PC-3 (cell line): Measurements from ENCODE around the gene PPP4R4. TPM values are rescaled to one million over a fixed set of nuclear protein-coding genes. Genes with fewer than 3 reads are reported as not detected.

ENCODE experiments used
- ATAC-seq: fragments of 200-7000 bp; cut with Tn5 transposase; 2 replicates; pipeline ENCODE4 v1.9.1; 2020; ENCODE audit warnings: mild to moderate bottlenecking, moderate library complexity
- BruUV-seq: library from RNA; stranded (reverse); fragments of 400-500 nt; replicated peaks from 2 replicates; lab custom pipeline; 2021; lab: Mats Ljungman, UMichigan
- CTCF ChIA-PET: fragments of 300-600 bp; sonication (Branson Sonifier 250); formaldehyde crosslinking; loops from one replicate; lab custom pipeline; 2022; ENCODE audit warnings: antibody characterized with exemption; lab: Charles Lee
- POLR2A ChIA-PET: fragments of 300-600 bp; sonication (Branson Sonifier 250); formaldehyde crosslinking; loops from one replicate; lab custom pipeline; 2022; ENCODE audit warnings: antibody characterized with exemption; ENCODE audit not compliant: unreplicated experiment; lab: Charles Lee
- DNase-seq: peaks from one replicate; pipeline ENCODE4 v3.0.0-alpha.2; 2015
- H2AFZ ChIP-seq: fragments of 300-600 bp; sonication (generic); 2 replicates; pipeline ENCODE4 v1.6.0; 2016; ENCODE audit warnings: antibody characterized with exemption, low read length
- H3F3A ChIP-seq: fragments of 300-600 bp; sonication (generic); one replicate; pipeline ENCODE4 v1.6.0; 2017; ENCODE audit warnings: antibody characterized with exemption, low read length, control low read depth, mild to moderate bottlenecking; ENCODE audit not compliant: unreplicated experiment
- H3K27ac ChIP-seq: fragments of 300-600 bp; sonication (generic); 2 replicates; pipeline ENCODE4 v1.5.1; 2016; ENCODE audit warnings: mild to moderate bottlenecking, low read length
- H3K27me3 ChIP-seq: fragments of 300-600 bp; sonication (generic); 2 replicates; pipeline ENCODE4 v1.6.1; 2016; ENCODE audit warnings: low read length, mixed read lengths
- H3K36me3 ChIP-seq: fragments of 300-600 bp; sonication (generic); 2 replicates; pipeline ENCODE4 v1.6.1; 2016; ENCODE audit warnings: low read depth, mixed run types, low read length, mixed read lengths
- H3K4me1 ChIP-seq: fragments of 300-600 bp; sonication (generic); 2 replicates; pipeline ENCODE4 v1.5.1; 2016; ENCODE audit warnings: low read length; ENCODE audit not compliant: insufficient read depth
- H3K4me2 ChIP-seq: fragments of 300-600 bp; sonication (generic); 2 replicates; pipeline ENCODE4 v1.6.0; 2016; ENCODE audit warnings: low read length
- H3K4me3 ChIP-seq: fragments of 300-600 bp; sonication (generic); 2 replicates; pipeline ENCODE4 v1.5.1; 2016; ENCODE audit warnings: mild to moderate bottlenecking, low read length, mixed read lengths
- H3K79me2 ChIP-seq: fragments of 300-600 bp; sonication (generic); 2 replicates; pipeline ENCODE4 v1.6.1; 2017; ENCODE audit warnings: low read length, mixed read lengths
- H3K9ac ChIP-seq: fragments of 300-600 bp; sonication (generic); 2 replicates; pipeline ENCODE4 v1.6.0; 2016; ENCODE audit warnings: mild to moderate bottlenecking, low read length
- H3K9me2 ChIP-seq: fragments of 300-600 bp; sonication (generic); replicated peaks from 2 replicates; pipeline ENCODE4 v1.6.1; 2016; ENCODE audit warnings: mixed run types, low read length, mixed read lengths
- H3K9me3 ChIP-seq: fragments of 300-600 bp; sonication (generic); 2 replicates; pipeline ENCODE4 v1.6.1; 2016; ENCODE audit warnings: low read length, mixed read lengths
- H4K20me1 ChIP-seq: fragments of 300-600 bp; sonication (generic); 2 replicates; pipeline ENCODE4 v1.6.1; 2016; ENCODE audit warnings: low read length, mixed read lengths
- EZH2 ChIP-seq: fragments of 300-600 bp; sonication (generic); IDR thresholded peaks from one replicate; pipeline ENCODE4 v1.6.1; 2017; ENCODE audit warnings: antibody characterized with exemption, mild to moderate bottlenecking, low read length; ENCODE audit not compliant: unreplicated experiment
- EZH2phosphoT487 ChIP-seq: fragments of 300-600 bp; sonication (generic); IDR thresholded peaks from 2 replicates; pipeline ENCODE4 v1.6.1; 2018; ENCODE audit warnings: mild to moderate bottlenecking, antibody characterized with exemption, low read length, borderline replicate concordance
- intact Hi-C: fragments of 100-400 bp; cut with micrococcal nuclease; formaldehyde crosslinking; loops from 2 replicates; pipeline ENCODE4 v1.9.0; 2023
- total RNA-seq: library from RNA; depleted of rRNA; stranded (reverse); fragments of >200 nt; gene quantifications from 2 replicates; pipeline ENCODE4 v1.2.3, GENCODE V29; 2014
- TF ChIP-seq, protein P1 (sequence below): fragments of 300-600 bp; sonication (generic); conservative IDR thresholded peaks from 2 replicates; pipeline ENCODE4 v1.5.1; 2017; ENCODE audit warnings: antibody characterized with exemption, low read depth, mild to moderate bottlenecking, low read length

The PPP4R4 gene
- total RNA-seq, 1 experiment from 2014 or later = 0.11 TPM

DNA sequence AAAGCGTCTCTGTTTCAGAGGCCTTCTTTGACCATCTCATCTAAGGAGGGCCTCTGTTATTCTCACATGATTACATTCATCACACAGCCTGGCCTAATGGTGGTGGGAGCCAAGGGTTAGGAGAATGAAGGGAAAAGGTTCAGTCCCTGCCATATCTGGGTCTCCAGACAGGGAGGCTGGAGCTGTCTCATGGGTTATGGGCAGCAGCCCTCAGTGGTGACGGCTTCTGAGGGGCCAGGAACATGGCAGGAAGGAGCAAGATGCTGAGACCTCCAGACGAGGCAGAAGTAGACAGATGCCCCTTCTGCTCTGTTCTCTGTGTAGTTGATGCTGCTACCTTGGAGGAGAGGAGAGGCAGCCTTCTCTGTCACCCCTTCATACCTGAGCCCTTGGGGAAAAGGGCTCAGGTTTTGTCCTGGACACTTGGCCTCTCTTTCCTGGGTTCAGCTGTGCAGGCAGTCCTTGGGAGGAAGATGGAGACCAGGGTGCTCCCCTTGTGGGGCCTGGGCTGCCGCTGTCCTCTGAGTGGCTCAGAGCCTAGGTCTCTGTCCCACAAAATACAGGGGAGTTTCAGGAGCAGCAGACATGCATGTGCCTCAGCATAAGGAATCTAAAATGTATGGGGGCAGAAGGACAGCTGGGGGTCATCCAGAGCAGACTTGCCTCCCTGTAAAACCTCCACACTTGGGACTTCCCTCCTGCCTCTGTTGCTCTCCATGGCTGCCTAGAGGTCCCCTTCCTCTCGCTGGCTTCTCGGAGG is 48.3 kb upstream of the PPP4R4 start:
- H2AFZ ChIP-seq = no peak overlapping the region
- no peak for ATAC-seq
- intact Hi-C loops = no loop called here
- TF ChIP-seq, protein P1, sequence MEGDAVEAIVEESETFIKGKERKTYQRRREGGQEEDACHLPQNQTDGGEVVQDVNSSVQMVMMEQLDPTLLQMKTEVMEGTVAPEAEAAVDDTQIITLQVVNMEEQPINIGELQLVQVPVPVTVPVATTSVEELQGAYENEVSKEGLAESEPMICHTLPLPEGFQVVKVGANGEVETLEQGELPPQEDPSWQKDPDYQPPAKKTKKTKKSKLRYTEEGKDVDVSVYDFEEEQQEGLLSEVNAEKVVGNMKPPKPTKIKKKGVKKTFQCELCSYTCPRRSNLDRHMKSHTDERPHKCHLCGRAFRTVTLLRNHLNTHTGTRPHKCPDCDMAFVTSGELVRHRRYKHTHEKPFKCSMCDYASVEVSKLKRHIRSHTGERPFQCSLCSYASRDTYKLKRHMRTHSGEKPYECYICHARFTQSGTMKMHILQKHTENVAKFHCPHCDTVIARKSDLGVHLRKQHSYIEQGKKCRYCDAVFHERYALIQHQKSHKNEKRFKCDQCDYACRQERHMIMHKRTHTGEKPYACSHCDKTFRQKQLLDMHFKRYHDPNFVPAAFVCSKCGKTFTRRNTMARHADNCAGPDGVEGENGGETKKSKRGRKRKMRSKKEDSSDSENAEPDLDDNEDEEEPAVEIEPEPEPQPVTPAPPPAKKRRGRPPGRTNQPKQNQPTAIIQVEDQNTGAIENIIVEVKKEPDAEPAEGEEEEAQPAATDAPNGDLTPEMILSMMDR = no peak
- TF ChIP-seq EZH2 (no peak), EZH2phosphoT487 (no peak)
- no peaks in the 10 kb centered on the region for H3K36me3 ChIP-seq
- H3K27ac ChIP-seq = no peak overlapping the region
- H3K27me3 ChIP-seq = no peaks in the 10 kb centered on the region
- DNase-seq = no peak
- H3K4me2 ChIP-seq = no peak overlapping the region
- no peaks in the 10 kb centered on the region for H3K79me2 ChIP-seq
- no peaks in the 10 kb centered on the region for H4K20me1 ChIP-seq
- H3F3A ChIP-seq = no peaks in the 10 kb centered on the region
- BruUV-seq = no TSS peak
- no peak overlapping the region for H3K4me3 ChIP-seq
- CTCF ChIA-PET = no interaction called here
- POLR2A ChIA-PET = no interaction called here
- H3K4me1 ChIP-seq = peaks cover 9% of the 10 kb centered on the region; the same call in 1 of the 2 replicates
- no peaks in the 10 kb centered on the region for H3K9me3 ChIP-seq
- H3K9me2 ChIP-seq = no peaks in the 10 kb centered on the region
- no peak overlapping the region for H3K9ac ChIP-seq

DNA sequence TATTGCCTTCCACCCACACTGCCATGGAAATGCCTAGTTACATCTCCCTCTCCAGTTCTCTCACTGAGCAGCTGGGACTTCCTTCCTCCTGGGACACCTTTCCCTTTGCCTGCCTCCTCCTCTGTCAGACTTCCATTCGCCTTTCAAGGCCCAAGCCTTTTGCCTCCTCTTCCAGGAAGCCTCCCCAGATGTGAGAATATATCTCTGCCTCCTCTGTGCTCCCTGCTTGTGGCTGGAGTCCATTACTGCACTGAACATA is 47.8 kb upstream of the PPP4R4 start:
- H3K9ac ChIP-seq = no peak overlapping the region
- no peaks in the 10 kb centered on the region for H3K9me2 ChIP-seq
- H3K4me2 ChIP-seq = no peak overlapping the region
- peaks cover 9% of the 10 kb centered on the region; the same call in 1 of the 2 replicates for H3K4me1 ChIP-seq
- TF ChIP-seq, protein P1 = no peak
- TF ChIP-seq EZH2 = no peak
- no peak for TF ChIP-seq EZH2phosphoT487
- ATAC-seq (no peak), DNase-seq (no peak)
- H3K9me3 ChIP-seq = no peaks in the 10 kb centered on the region
- H2AFZ ChIP-seq = no peak overlapping the region
- CTCF ChIA-PET = no interaction called here
- H3K27me3 ChIP-seq = no peaks in the 10 kb centered on the region
- POLR2A ChIA-PET = no interaction called here
- intact Hi-C loops = no loop called here
- no peaks in the 10 kb centered on the region for H3F3A ChIP-seq
- no peaks in the 10 kb centered on the region for H4K20me1 ChIP-seq
- no TSS peak for BruUV-seq
- no peak overlapping the region for H3K4me3 ChIP-seq
- no peaks in the 10 kb centered on the region for H3K79me2 ChIP-seq
- H3K36me3 ChIP-seq = no peaks in the 10 kb centered on the region
- no peak overlapping the region for H3K27ac ChIP-seq

DNA sequence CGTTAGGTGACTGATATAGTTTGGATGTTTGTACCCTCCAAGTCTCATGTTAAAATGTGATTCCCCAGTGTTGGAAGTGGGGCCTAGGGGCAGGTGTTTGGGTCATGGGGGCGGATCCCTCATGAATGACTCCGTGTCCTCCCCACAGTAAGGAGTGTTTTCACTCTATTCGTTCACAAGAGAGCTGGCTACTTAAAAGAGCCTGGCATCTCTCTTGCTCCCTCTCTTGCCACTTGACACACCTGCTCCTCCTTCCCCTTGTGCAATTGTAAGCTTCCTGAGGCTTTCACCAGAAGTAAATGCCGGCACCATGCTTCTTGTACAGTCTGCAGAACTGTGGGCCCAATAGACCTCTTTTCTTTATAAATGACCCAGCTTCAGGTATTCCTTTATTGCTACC is 47.3 kb upstream of the PPP4R4 start:
- ChIA-PET CTCF (no interaction called here), POLR2A (no interaction called here)
- Histone ChIP-seq H2AFZ (no peak overlapping the region), H3K9me3 (no peaks in the 10 kb centered on the region), H3F3A (no peaks in the 10 kb centered on the region), H3K27ac (no peak overlapping the region), H3K36me3 (no peaks in the 10 kb centered on the region), H4K20me1 (no peaks in the 10 kb centered on the region), H3K4me3 (no peak overlapping the region), H3K4me1 (peaks cover 9% of the 10 kb centered on the region; the same call in 1 of the 2 replicates), H3K4me2 (no peak overlapping the region), H3K27me3 (no peaks in the 10 kb centered on the region), H3K9me2 (no peaks in the 10 kb centered on the region), H3K79me2 (no peaks in the 10 kb centered on the region), H3K9ac (no peak overlapping the region)
- ATAC-seq = no peak
- TF ChIP-seq EZH2phosphoT487 (no peak), EZH2 (no peak)
- TF ChIP-seq, protein P1 = no peak
- DNase-seq = no peak
- intact Hi-C loops = no loop called here
- BruUV-seq = no TSS peak
